K562 (cell line): ENCODE results near the gene IL13. TPM values are rescaled to one million over a fixed set of nuclear protein-coding genes. Genes with fewer than 3 reads are reported as not detected.

Experiments
- ATAC-seq: fragments of 200-7000 bp; cut with Tn5 transposase; 3 replicates; pipeline ENCODE4 v1.9.1; 2020; ENCODE audit warnings: moderate library complexity
- Bru-seq: library from RNA; stranded (reverse); fragments of 400-500 nt; gene quantifications from one replicate; lab custom pipeline; 2021; lab: Mats Ljungman, UMichigan
- BruChase-seq, 2 experiments: library from RNA; stranded (reverse); fragments of 400-500 nt; gene quantifications; one replicate each; lab custom pipeline; 2021; lab: Mats Ljungman, UMichigan
- BruUV-seq: library from RNA; stranded (reverse); fragments of 400-500 nt; replicated peaks from 2 replicates; lab custom pipeline; 2021; lab: Mats Ljungman, UMichigan
- CTCF ChIA-PET: fragments of 300-600 bp; formaldehyde crosslinking; extraction: SDS; loops from one replicate; lab custom pipeline; 2021; ENCODE audit warnings: low intra/inter-chr PET ratio; lab: Yijun Ruan, JAX
- POLR2A ChIA-PET: fragments of 300-600, 350-650 bp; sonication (Branson Sonifier 250); formaldehyde crosslinking; extraction: SDS; loops from one replicate; lab custom pipeline; 2021; ENCODE audit warnings: antibody characterized with exemption, inconsistent platforms; lab: Yijun Ruan, JAX
- DNase-seq, 4 experiments: peaks; one replicate each; pipeline versions ENCODE4 v3.0.0 to v3.0.0-alpha.2; 2011 to 2018; ENCODE audit warnings: low spot score in 3 of 4, mixed read lengths in 3 of 4; ENCODE audit errors: extremely low read depth in 1 of 4
- FAIRE-seq: peaks from 2 replicates; lab custom pipeline; 2011; peaks lifted over from hg19 to GRCh38; lab: Jason Lieb, UNC
- H2AFZ ChIP-seq: 2 replicates; pipeline ENCODE4 v1.6.0; 2011; ENCODE audit warnings: low read depth, low read length, control low read depth, inconsistent platforms
- H3K27ac ChIP-seq: fragments of 200-600 bp; 3 replicates; pipeline ENCODE4 v1.8.0; 2011; ENCODE audit warnings: low read depth, mild to moderate bottlenecking, control low read depth, inconsistent platforms, low read length, moderate library complexity, mixed read lengths; ENCODE audit errors: extremely low read depth
- H3K27me3 ChIP-seq, 2 experiments: fragments of 300-600 bp in 1 of 2; 2 replicates in 1 of 2; 3 replicates in 1 of 2; pipeline versions ENCODE4 v1.6.0 to v1.8.0; 2011; ENCODE audit warnings: inconsistent platforms in 2 of 2, low read length in 2 of 2, mild to moderate bottlenecking in 1 of 2, mixed read lengths in 1 of 2, moderate library complexity in 1 of 2; ENCODE audit not compliant: control insufficient read depth in 2 of 2, insufficient read depth in 2 of 2
- H3K36me3 ChIP-seq: fragments of 300-600 bp; 3 replicates; pipeline ENCODE4 v1.8.0; 2011; ENCODE audit warnings: mild to moderate bottlenecking, low read length, inconsistent platforms; ENCODE audit not compliant: control insufficient read depth, insufficient read depth
- H3K4me1 ChIP-seq, 2 experiments: fragments of 200-600 bp in 1 of 2; replicated peaks in 1 of 2; 2 replicates in 1 of 2; 3 replicates in 1 of 2; pipeline versions ENCODE4 v1.5.1 to v1.8.0; 2011; ENCODE audit warnings: inconsistent platforms in 2 of 2, low read length in 2 of 2, mild to moderate bottlenecking in 1 of 2, mixed read lengths in 1 of 2, moderate library complexity in 1 of 2; ENCODE audit not compliant: control insufficient read depth in 2 of 2, insufficient read depth in 2 of 2
- H3K4me2 ChIP-seq: 2 replicates; pipeline ENCODE4 v1.6.1; 2011; ENCODE audit warnings: low read length, control low read depth, inconsistent platforms, mixed read lengths; ENCODE audit not compliant: insufficient read depth
- H3K4me3 ChIP-seq: fragments of 200-600 bp; sonication (generic), shearing (Covaris generic); 2 replicates; pipeline ENCODE4 v1.5.1; 2016; ENCODE audit warnings: control low read depth, inconsistent platforms
- H3K79me2 ChIP-seq: fragments of 200-600 bp; 3 replicates; pipeline ENCODE4 v1.8.0; 2011; ENCODE audit warnings: low read length, inconsistent platforms; ENCODE audit not compliant: control insufficient read depth, insufficient read depth
- H3K9ac ChIP-seq, 2 experiments: 2 replicates each; pipeline versions ENCODE4 v1.6.0 to v1.6.1; 2011; ENCODE audit warnings: low read depth in 2 of 2, low read length in 2 of 2, control low read depth in 1 of 2, inconsistent platforms in 1 of 2, mild to moderate bottlenecking in 1 of 2, mixed read lengths in 1 of 2; ENCODE audit not compliant: insufficient read depth in 1 of 2
- H3K9me1 ChIP-seq: one replicate; pipeline ENCODE4 v1.6.0; 2011; ENCODE audit warnings: inconsistent platforms, mild to moderate bottlenecking, low read length, moderate library complexity; ENCODE audit not compliant: control insufficient read depth, insufficient read depth
- H3K9me3 ChIP-seq: replicated peaks from 2 replicates; pipeline ENCODE4 v1.5.1; 2011; ENCODE audit warnings: low read depth, low read length, inconsistent platforms; ENCODE audit not compliant: control insufficient read depth, insufficient read depth
- H4K20me1 ChIP-seq: replicated peaks from 2 replicates; pipeline ENCODE4 v1.6.1; 2011; ENCODE audit warnings: low read length, inconsistent platforms, mixed read lengths; ENCODE audit not compliant: control insufficient read depth, insufficient read depth
- BCOR ChIP-seq: fragments of 450-650 bp; IDR thresholded peaks from 2 replicates; pipeline ENCODE4 v1.6.1; 2016
- ZBTB33 ChIP-seq: sonication (generic); formaldehyde crosslinking; IDR thresholded peaks from 2 replicates; pipeline ENCODE4 v1.8.1; 2023; ENCODE audit warnings: mild to moderate bottlenecking, missing genetic modification reagents
- WGBS: fragments of 100-300 bp; shearing (Covaris generic); methylation state at CpG from one replicate; pipeline ENCODE4 v1.1.6; 2016; ENCODE audit warnings: low coverage, mixed read lengths; ENCODE audit not compliant: insufficient coverage; ENCODE audit errors: missing lambda C conversion rate; 5-methylcytosine and 5-hydroxymethylcytosine counted together
- in situ Hi-C: fragments of 300-500 bp; cut with MboI; formaldehyde crosslinking; loops from 4 replicates; pipeline ENCODE4 v1.15.0; 2018; ENCODE audit warnings: inconsistent platforms, mixed read lengths
- intact Hi-C: fragments of 100-400 bp; cut with micrococcal nuclease; formaldehyde crosslinking; loops from 2 replicates; pipeline ENCODE4 v1.14.2; 2022
- long read RNA-seq, 3 experiments: library from polyadenylated mRNA in 2 of 3; library from RNA in 1 of 3; unstranded in 2 of 3; stranded (forward) in 1 of 3; transcript quantifications; one replicate each; pipeline ENCODE4 v2.0.0, GENCODE V29; 2019 to 2022
- polyA minus RNA-seq, 3 experiments: library from RNA; depleted of rRNA, polyadenylated mRNA; stranded (reverse); fragments of >200 nt; gene quantifications; 2 replicates each; pipeline ENCODE4 v1.2.3, GENCODE V29; 2011
- polyA plus RNA-seq, 8 experiments: library from polyadenylated mRNA; depleted of rRNA in 4 of 8; stranded (reverse) in 5 of 8; unstranded in 3 of 8; fragments of >200 nt; fragmentation: Nextera tagmentation in 2 of 8; fragmentation: Illumina TruSeq in 1 of 8; extraction: Ambion mirVana in 2 of 8; extraction: Trizol in 1 of 8; gene quantifications; 2 replicates each; pipeline versions ENCODE4 v1.2.1 to v1.2.3, GENCODE V29; 2011 to 2014; ENCODE audit warnings: inconsistent platforms in 1 of 8, missing spikeins in 1 of 8
- total RNA-seq, 7 experiments: library from RNA; depleted of rRNA in 6 of 7; stranded (reverse); fragments of >200 nt in 6 of 7; fragmentation: Illumina TruSeq in 2 of 7; extraction: Trizol in 2 of 7; gene quantifications; 2 replicates each; pipeline versions ENCODE4 v1.2.1 to v1.2.3, GENCODE V29; 2011 to 2021; ENCODE audit warnings: low replicate concordance in 1 of 7

Gene IL13
- not detected in 2 replicates for total RNA-seq (2011; cell fraction: chromatin; rRNA removed; ENCODE audit: low replicate concordance)
- total RNA-seq (2011; cell fraction: nucleolus; rRNA removed) = not detected in 2 replicates
- not detected in 2 replicates for total RNA-seq (2011; cell fraction: nucleoplasm; rRNA removed)
- not detected in 2 replicates for total RNA-seq (2014; rRNA removed)
- not detected in 2 replicates for total RNA-seq (2014; rRNA removed; fragmentation: Illumina TruSeq; extraction: Trizol)
- not detected in 2 replicates for total RNA-seq (2015; rRNA removed; fragmentation: Illumina TruSeq; extraction: Trizol)
- total RNA-seq (2021) = not detected in 2 replicates
- polyA plus RNA-seq (2011; rRNA removed) = 0.04 TPM in 1 of 2 replicates, not detected in the other
- polyA plus RNA-seq (2011; cell fraction: cytosol; rRNA removed) = not detected in 2 replicates
- polyA plus RNA-seq (2011; cell fraction: nucleus; rRNA removed) = not detected in 2 replicates
- 0.10 TPM in 1 of 2 replicates, not detected in the other for polyA plus RNA-seq (2012)
- polyA plus RNA-seq (2014; fragmentation: Illumina TruSeq; extraction: Trizol) = not detected in 2 replicates
- not detected for polyA plus RNA-seq (2014; fragmentation: Nextera tagmentation; extraction: Ambion mirVana)
- not detected in 2 replicates for polyA plus RNA-seq (2014; rRNA removed)
- polyA minus RNA-seq (2011; rRNA and poly(A)+ RNA removed) = not detected in 2 replicates
- polyA minus RNA-seq (2011; cell fraction: cytosol; rRNA and poly(A)+ RNA removed) = not detected in 2 replicates
- polyA minus RNA-seq (2011; cell fraction: nucleus; rRNA and poly(A)+ RNA removed) = not detected in 2 replicates
- Bru-seq, nascent RNA = percentile 24 among the genes with signal in this experiment
- BruChase-seq, experiment 1, labeled RNA remaining after a 2-hour chase = percentile 26 among the genes with signal in this experiment
- BruChase-seq, experiment 2, labeled RNA remaining after a 6-hour chase = not detected
- long read RNA-seq, experiment 1 = 0 reads
- long read RNA-seq, experiment 2 = 0 reads
- long read RNA-seq, experiment 3 = 0 reads

- H3K79me2 ChIP-seq = no peaks in the 10 kb centered on the region
- H3K9me3 ChIP-seq = no peaks in the 10 kb centered on the region
- FAIRE-seq (no peak), DNase-seq (no peak), ATAC-seq (no peak)
- no peaks in the 10 kb centered on the region for H3K9me1 ChIP-seq
- peak within 1 kb of the TSS in 1 of 2 experiments; percentile 5; a peak in 2 of 4 replicates for H3K9ac ChIP-seq
- H3K27ac ChIP-seq = no peak within 1 kb of the TSS; the same call in 2 of the 3 replicates
- H4K20me1 ChIP-seq = no peaks in the 10 kb centered on the region
- in situ Hi-C loops = no loop called here
- H3K36me3 ChIP-seq = no peaks in the 10 kb centered on the region
- H3K4me1 ChIP-seq = peaks cover 23 to 37% of the 10 kb centered on the region in 2 experiments
- H3K4me3 ChIP-seq = no peak within 1 kb of the TSS
- no TSS peak for BruUV-seq
- CTCF ChIA-PET = no interaction called here
- intact Hi-C loops = no loop called here
- WGBS = 71% methylated on average over 12 of the region's 12 CpGs
- no peak within 1 kb of the TSS for H3K4me2 ChIP-seq
- POLR2A ChIA-PET = interaction anchor here (0.7 to 2.4 kb wide), 5 partner anchors 10 to 201 kb away, joined by 3 to 7 read pairs (median 3); no protein-coding TSS in a partner anchor
- H2AFZ ChIP-seq = 0 out of 2 replicates have a peak within 1 kb of the TSS, but pooled peaks have one; percentile 36
- no peak for TF ChIP-seq BCOR
- TF ChIP-seq ZBTB33 (CRISPR knock-in tag) = 0 out of 2 replicates have a peak, but pooled peaks have one; percentile 23
- H3K27me3 ChIP-seq = no peaks in the 10 kb centered on the region
These were observed at the start of gene IL13 for GRCh38 chr5:132657676-132658380. Gene IL13, plus strand, starts transcription at chr5:132658173. Its CDS starts 14 bp downstream, at chr5:132658187.
